Thoracic aorta (tissue), 2 donors: ENCODE data around the gene SPAG9. TPM values are rescaled to one million over a fixed set of nuclear protein-coding genes. Genes with fewer than 3 reads are reported as not detected.

Experiments
- ATAC-seq: fragments of 150-250 bp; one replicate; pipeline ENCODE4 v1.8.0; 2017; ENCODE audit warnings: low read depth; ENCODE audit not compliant: insufficient number of reproducible peaks, low FRiP score
- DNase-seq: peaks from one replicate; pipeline ENCODE4 v3.0.0-alpha.2; 2020; ENCODE audit warnings: low spot score
- H3K27ac ChIP-seq, 2 donors: fragments of 200-600 bp; sonication (generic); 1 replicate in 1 of 2; 2 replicates in 1 of 2; pipeline ENCODE4 v1.5.1; 2016; ENCODE audit warnings: mild to moderate bottlenecking in 2 of 2, moderate library complexity in 2 of 2
- H3K27me3 ChIP-seq: fragments of 200-600 bp; sonication (generic); replicated peaks from 2 replicates; pipeline ENCODE4 v1.6.0; 2016; ENCODE audit warnings: mild to moderate bottlenecking; ENCODE audit not compliant: insufficient read depth
- H3K36me3 ChIP-seq: fragments of 200-600 bp; sonication (generic); one replicate; pipeline ENCODE4 v1.5.1; 2016
- H3K4me1 ChIP-seq, 2 donors: fragments of 200-600 bp; sonication (generic); 1 replicate in 1 of 2; 2 replicates in 1 of 2; pipeline versions ENCODE4 v1.5.1 to v1.6.0; 2016; ENCODE audit warnings: low read depth in 2 of 2, mild to moderate bottlenecking in 1 of 2; ENCODE audit not compliant: control insufficient read depth in 1 of 2
- H3K4me3 ChIP-seq: fragments of 200-600 bp; sonication (generic); 2 replicates; pipeline ENCODE4 v1.5.1; 2016; ENCODE audit warnings: mild to moderate bottlenecking
- H3K9me3 ChIP-seq: fragments of 200-600 bp; sonication (generic); 2 replicates; pipeline ENCODE4 v1.5.1; 2016
- CTCF ChIP-seq: fragments of 200-600 bp; sonication (generic); IDR thresholded peaks from one replicate; pipeline ENCODE4 v1.5.1; 2019; ENCODE audit warnings: antibody characterized with exemption
- total RNA-seq, 2 donors: library from RNA; depleted of rRNA; stranded (reverse); fragments of >200 nt; gene quantifications; one replicate each; pipeline versions ENCODE4 v1.1.0 to v1.2.3, GENCODE V29; 2016

Gene SPAG9
- total RNA-seq, 2 donors from 2014 or later: 105 to 162 TPM

GRCh38 chr17:51012538-51012937 is 108.1 kb downstream of the SPAG9 start:
- ATAC-seq: no peak
- no peak overlapping the region for H3K4me3 ChIP-seq
- no peak for TF ChIP-seq CTCF
- H3K27ac ChIP-seq: no peak overlapping the region
- H3K4me1 ChIP-seq: no peaks in the 10 kb centered on the region
- H3K36me3 ChIP-seq: peaks cover 9% of the 10 kb centered on the region
- H3K27me3 ChIP-seq: no peaks in the 10 kb centered on the region
- H3K9me3 ChIP-seq: no peaks in the 10 kb centered on the region
- DNase-seq: no peak

GRCh38 chr17:51010173-51010675 is 110.4 kb downstream of the SPAG9 start:
- no peaks in the 10 kb centered on the region for H3K27me3 ChIP-seq
- ATAC-seq: no peak
- no peak for DNase-seq
- H3K27ac ChIP-seq: no peak overlapping the region
- no peak for TF ChIP-seq CTCF
- no peak overlapping the region for H3K4me3 ChIP-seq
- no peaks in the 10 kb centered on the region for H3K9me3 ChIP-seq
- H3K36me3 ChIP-seq: peaks cover 18% of the 10 kb centered on the region
- H3K4me1 ChIP-seq: no peaks in the 10 kb centered on the region

- ATAC-seq: no peak
- Histone ChIP-seq H3K27me3 (no peaks in the 10 kb centered on the region), H3K27ac (no peak overlapping the region), H3K36me3 (peaks cover 23% of the 10 kb centered on the region), H3K4me3 (no peak overlapping the region), H3K9me3 (no peaks in the 10 kb centered on the region), H3K4me1 (no peaks in the 10 kb centered on the region)
- TF ChIP-seq CTCF: no peak
- DNase-seq: no peak
These were observed 114.1 kb downstream of the SPAG9 start for GRCh38 chr17:51006601-51007000.

- H3K36me3 ChIP-seq: peaks cover 27% of the 10 kb centered on the region
- H3K4me1 ChIP-seq: no peaks in the 10 kb centered on the region
- no peak for ATAC-seq
These were observed 114.9 kb downstream of the SPAG9 start for GRCh38 chr17:51005768-51006167.

DNA sequence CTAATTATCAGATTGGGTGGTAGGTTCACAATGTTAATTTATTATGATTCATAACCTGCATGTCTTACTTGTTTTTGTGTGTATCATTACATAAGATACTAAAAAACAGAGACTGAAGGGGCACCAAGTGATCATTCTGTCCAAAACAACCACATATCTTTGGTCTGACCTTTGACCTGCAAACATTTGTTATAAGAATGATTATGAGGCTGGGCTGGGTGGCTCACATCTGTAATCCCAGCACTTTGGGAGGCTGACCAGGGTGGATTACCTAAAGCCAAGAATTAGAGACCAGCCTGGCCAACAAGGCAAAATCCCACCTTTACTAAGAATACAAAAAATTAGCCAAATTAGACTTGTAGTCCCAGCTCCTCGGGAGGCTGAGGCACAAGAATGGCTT is 116.4 kb downstream of the SPAG9 start:
- H3K4me1 ChIP-seq: no peaks in the 10 kb centered on the region
- DNase-seq: no peak
- no peak overlapping the region for H3K27ac ChIP-seq
- H3K9me3 ChIP-seq: no peaks in the 10 kb centered on the region
- H3K4me3 ChIP-seq: no peak overlapping the region
- H3K27me3 ChIP-seq: no peaks in the 10 kb centered on the region
- H3K36me3 ChIP-seq: peaks cover 27% of the 10 kb centered on the region
- no peak for ATAC-seq
- no peak for TF ChIP-seq CTCF

More at GRCh38 chr17:51005768-51006167, 114.9 kb downstream of the SPAG9 start:
- H3K4me3 ChIP-seq: no peak overlapping the region
- no peaks in the 10 kb centered on the region for H3K27me3 ChIP-seq
- no peak for DNase-seq
- H3K27ac ChIP-seq: no peak overlapping the region
- H3K9me3 ChIP-seq: no peaks in the 10 kb centered on the region
- TF ChIP-seq CTCF: no peak
